ENCODE measurements around the gene EEPD1.

- TF ChIP-seq PAX5 (IDR thresholded peaks at IDR 0.05; ENCODE audit: insufficient read depth, low read length, severe bottlenecking) (no peak), POLR2AphosphoS5 (IDR thresholded peaks at IDR 0.05; ENCODE audit: low read depth, low read length) (no peak), TAF1 (IDR thresholded peaks at IDR 0.05; ENCODE audit: low read depth, low read length) (no peak), POLR2A (IDR thresholded peaks at IDR 0.05; ENCODE audit: low read depth, low read length) (no peak)
Observed at GRCh38 chr7:36202398-36202797, 49.3 kb downstream of the EEPD1 start.
